RCC 7860 (cell line): ENCODE measurements around the gene PKD1L1.

Experiments used
- DNase-seq: peaks from one replicate; pipeline ENCODE4 v3.0.0-alpha.2; 2015; ENCODE audit warnings: low spot score
- FAIRE-seq: peaks from 2 replicates; lab custom pipeline; 2012; peaks lifted over from hg19 to GRCh38; lab: Jason Lieb, UNC

The PKD1L1 gene

GRCh38 chr7:47744883-47745282 is 203.4 kb downstream of the PKD1L1 start:
- DNase-seq (no peak), FAIRE-seq (no peak)

DNA sequence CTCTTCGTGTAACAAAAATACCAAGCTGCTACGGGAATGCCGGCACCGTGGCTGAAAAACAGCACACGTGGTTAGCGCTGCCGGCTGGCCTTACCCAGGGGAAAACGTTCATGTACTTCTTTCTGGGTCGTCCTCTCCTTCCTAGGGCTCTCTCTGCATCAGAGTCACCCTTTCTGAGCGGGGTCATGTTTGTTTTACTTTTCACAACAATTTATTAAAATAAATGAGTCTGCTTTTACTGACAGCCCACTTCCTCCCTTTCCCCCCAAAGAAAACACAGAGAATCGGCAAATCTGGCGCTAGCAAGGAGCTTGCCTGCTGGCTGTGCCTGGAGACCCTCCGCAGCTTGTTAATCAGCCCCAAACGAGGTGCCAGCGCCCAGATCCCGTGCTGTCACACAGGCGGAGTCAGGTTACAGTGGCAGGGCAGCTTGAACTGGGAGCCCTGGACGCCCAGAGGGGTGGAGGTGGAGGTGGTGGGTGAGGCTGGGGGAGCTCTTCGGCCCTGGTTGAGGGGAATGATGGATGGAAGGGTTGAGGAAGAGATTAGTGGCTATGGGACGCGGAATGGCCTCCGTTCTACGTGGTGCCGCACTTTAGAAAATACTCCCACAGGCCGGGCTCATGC is 204.2 kb downstream of the PKD1L1 start:
- DNase-seq (no peak), FAIRE-seq (no peak)

DNA sequence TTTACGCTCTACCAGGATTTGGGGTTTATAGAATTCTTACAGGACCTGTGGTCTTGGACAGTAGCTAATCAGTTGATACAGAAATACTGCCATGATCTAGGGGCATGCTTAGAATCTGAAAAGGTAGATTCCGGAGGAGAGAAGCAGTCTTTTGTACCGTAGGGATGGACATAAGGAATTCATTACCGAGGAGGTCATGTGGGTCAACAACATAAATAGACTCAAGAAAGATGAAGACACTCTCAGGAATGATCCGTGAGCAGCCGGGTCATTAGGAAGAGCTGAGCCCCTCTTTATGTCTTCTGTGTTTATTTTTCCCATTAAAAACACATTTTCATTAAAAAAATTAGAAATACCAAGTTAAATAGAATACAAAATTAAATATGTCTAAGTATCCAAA is 206.3 kb downstream of the PKD1L1 start:
- FAIRE-seq (no peak), DNase-seq (no peak)

DNA sequence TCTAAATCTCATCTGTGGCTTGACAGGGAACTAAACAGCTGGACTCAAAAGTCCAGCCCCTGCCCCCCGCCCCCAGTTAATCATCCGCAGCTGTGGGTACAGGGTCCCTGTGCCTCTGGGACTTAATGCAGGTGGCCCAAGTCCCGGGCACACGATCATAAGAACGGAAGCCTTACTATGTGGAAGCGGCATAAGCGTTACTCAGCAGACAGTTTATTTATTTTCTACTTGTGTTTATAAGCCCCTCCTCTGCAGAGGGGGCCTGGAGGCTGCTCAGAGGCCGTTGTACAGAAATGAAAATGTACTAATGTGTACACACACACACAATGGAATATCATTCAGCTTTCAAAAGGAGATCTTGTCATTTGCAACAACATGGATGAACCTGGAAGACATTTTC is 208.4 kb downstream of the PKD1L1 start:
- FAIRE-seq (no peak), DNase-seq (no peak)

DNA sequence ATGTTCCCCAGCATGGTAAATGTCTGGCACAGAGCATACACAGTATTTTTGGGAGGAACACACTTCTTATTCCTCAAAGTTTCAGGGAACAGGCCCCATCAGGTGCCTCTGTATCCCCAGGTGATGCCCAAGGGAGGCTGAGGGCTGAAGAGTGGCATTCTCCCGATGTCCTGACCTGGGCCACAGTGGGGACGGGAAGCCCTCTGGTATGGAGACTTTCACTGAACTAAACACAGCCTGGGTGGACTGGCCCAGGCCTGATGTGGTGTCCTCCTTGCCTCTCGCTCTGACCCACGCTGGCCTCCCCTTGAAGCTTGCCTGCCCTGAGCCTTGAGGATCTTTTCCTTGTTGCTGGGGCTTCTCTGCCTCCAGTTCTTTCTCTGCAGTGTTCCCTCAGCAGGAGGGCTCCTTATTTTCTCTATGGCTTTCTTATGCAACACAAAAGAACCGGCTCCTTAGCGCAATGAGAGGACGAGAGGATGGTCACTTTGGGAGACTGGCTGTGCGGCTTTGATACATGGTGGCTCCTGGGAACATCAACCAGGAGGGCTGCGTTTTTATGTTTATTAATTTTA is 208.9 kb downstream of the PKD1L1 start:
- FAIRE-seq: no peak

GRCh38 chr7:47738563-47739166 is 209.6 kb downstream of the PKD1L1 start:
- DNase-seq (no peak), FAIRE-seq (no peak)

More for the DNA sequence above, 208.9 kb downstream of the PKD1L1 start:
- no peak for DNase-seq

DNA sequence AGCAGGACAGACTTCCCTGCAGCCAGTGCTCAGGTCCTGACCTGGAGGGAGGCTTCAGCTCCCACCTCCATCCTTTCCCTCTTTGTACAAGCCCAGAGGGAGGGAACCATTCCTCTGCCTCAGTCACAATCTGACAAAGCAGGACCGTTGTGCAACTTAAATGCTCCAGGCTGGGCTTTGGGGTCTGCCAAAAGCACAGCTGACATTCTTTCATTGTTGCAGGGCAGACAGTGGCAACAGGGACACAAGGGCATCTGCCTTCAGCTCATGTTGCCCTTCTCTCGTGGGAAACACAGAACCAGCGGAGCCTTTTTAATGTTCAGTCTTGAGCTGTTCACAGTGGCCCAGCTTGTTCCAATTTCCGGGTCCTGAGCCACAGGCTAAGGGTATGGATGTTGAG is 210.7 kb downstream of the PKD1L1 start:
- DNase-seq (no peak), FAIRE-seq (no peak)

DNA sequence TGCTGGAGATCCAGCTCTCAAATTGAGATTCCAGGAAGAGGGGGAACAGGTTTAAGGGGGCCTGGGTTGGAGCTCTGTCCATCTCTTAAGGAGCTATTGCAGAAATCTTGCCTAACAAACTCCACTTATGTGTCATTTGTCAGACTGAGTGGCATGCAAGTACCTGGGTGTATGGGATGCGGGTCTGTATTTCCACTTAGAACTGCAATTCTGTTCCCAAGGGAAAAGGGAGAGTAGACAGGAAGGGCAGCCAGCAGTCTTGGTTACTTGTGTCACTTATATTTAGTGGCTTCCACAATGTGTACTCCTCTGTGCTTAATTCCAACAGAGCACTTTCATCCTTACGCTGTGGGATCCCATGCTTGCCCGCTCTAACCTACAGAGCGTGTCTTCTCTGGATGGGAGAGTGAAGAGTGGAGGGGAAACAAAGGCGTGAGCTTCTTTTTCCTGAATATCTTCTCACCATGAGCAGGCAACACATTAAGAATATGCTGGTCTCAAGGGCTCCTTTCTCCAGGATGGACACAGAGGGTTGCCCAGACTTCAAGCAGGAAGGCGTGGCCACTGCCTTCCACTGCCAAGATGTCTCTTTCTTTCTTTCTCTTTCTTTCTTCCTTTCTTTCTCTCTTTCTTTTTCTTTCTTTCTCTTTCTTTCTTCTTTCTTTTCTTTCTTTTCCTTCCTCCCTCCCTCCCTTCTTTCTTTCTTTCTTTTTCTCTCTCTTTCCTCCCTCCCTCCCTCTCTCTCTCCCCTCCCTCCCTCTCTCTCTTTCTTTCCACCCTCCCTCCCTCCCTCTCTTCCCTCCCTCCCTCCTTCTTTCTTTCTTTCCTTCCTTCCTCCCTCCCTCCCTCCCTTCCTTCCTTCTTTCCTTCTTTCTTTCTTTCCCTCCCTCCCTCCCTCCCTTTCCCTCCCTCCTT is 212.6 kb downstream of the PKD1L1 start:
- DNase-seq (no peak), FAIRE-seq (no peak)

DNA sequence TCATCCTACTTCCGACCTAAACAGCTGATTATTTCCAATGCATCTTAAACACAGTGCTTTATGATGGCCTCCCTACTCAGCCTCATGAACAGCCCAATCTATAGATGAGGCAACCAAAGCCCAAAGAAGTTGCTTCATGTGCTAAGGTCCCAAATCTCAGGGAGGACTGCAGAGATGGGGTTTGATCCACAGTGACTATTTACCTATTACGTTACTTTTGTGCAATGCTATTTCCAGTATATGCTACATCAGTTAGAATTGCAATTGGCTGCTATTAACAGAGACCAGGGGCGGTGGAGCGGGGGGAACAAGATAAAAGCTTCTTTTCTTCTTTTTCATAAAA is 213.3 kb downstream of the PKD1L1 start:
- no peak for FAIRE-seq
- no peak for DNase-seq

DNA sequence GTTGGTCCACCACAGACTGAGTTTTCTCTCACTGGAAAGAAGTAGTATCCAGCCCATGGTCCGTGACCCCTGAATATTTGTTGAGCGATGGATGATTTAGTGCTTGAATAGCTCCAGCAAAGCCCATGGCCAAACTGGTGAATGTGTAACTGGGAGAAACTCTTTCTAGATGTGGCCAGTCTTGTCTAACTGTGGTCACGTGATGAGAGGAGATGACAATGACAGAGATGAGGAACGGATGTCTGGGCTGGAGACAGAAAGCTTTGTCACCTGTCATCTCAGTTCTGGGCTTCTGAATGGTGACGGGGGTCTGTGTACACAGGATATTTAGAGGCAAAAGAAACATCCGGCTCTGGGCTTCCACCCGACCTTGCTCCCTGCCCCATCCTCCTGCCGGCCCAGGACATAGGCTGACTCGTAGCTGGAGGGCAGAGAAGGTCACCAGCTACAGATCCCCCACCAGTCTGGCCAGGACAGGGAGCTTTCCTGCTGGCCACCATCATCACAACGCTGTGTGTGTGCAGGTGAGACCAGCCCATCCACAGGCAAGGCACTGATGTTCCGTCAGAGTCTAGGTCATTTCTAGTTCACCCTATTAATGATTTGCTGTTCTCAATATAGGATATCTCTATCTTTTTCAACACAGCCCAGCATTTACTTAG is 213.8 kb downstream of the PKD1L1 start:
- FAIRE-seq: peak; percentile 93
- DNase-seq: peak; percentile 82

DNA sequence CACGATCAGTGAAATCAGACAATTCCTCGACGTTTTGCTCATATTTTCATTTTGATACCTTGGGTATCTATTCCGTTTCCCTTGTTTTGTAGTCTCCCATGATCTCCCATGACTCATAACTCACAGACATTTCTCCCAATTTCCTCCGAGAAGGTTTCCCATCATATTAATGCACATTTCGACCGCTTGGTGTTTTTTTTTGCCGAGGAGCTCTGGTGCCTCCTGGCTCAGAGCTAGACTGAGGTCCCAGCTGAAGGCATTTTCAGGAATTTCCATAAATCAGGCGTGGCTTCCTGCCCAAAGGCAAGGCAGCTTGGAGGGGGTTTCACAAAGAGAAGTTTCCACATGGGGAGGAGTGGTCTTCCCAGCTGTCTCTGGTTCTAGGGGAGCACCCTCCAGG is 218.1 kb downstream of the PKD1L1 start:
- no peak for DNase-seq
- FAIRE-seq: no peak

- DNase-seq: no peak
- FAIRE-seq: no peak
These were observed 222.1 kb downstream of the PKD1L1 start for GRCh38 chr7:47726047-47726726.

- DNase-seq (peak; percentile 91), FAIRE-seq (peak; percentile 94)
These were observed 223.1 kb downstream of the PKD1L1 start for GRCh38 chr7:47725031-47725780.
